Activated T-cell treated with anti-CD3 and anti-CD28 coated beads, Interleukin-2, amount 50 U/mL, for 1 hour (primary cell): ENCODE measurements around the gene ZBTB17.

Source experiments
- DNase-seq: peaks from one replicate; pipeline ENCODE4 v3.0.0-alpha.2; 2020

The ZBTB17 gene

DNA sequence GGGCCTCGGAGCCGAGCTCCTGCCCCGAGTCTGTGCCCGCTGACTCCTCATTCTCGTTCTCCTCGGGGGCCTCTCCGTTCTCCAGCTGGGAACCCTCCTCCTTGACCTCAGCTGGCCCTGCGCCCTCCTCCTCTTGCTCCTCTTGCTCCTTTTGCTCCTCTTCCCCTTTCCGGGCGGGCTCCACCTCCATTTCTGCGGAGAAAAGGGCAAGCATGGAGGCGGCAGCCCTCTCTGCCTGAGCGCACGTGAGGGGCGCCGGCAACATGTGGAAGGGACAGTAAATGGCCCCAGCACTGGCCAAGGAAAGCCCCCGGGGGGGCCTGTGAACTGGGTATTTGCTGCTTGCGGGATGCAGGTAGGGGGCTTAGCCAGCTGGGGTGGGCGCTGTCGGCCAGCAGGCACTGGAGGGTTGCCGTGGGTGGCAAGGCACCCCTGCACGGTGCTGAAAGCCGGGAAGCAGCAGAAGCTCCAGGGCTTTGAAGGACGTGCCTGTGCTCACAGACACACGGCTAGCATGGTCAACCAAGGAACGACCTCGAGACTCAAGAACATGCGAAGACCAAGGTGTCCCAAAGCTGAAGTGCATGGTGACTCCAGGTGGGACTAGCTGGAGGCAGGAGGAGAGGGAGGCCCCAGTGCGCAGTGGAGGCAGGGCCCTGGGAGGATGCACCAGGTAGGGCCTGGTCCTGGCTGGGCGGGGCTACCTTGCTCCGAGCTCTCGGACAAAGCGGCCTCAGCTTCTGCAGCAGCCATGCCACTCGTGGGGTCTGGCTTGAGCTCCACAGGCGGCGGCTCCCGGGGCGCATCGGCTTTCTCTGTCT is 30.7 kb downstream of the ZBTB17 start:
- DNase-seq, result no peak

DNA sequence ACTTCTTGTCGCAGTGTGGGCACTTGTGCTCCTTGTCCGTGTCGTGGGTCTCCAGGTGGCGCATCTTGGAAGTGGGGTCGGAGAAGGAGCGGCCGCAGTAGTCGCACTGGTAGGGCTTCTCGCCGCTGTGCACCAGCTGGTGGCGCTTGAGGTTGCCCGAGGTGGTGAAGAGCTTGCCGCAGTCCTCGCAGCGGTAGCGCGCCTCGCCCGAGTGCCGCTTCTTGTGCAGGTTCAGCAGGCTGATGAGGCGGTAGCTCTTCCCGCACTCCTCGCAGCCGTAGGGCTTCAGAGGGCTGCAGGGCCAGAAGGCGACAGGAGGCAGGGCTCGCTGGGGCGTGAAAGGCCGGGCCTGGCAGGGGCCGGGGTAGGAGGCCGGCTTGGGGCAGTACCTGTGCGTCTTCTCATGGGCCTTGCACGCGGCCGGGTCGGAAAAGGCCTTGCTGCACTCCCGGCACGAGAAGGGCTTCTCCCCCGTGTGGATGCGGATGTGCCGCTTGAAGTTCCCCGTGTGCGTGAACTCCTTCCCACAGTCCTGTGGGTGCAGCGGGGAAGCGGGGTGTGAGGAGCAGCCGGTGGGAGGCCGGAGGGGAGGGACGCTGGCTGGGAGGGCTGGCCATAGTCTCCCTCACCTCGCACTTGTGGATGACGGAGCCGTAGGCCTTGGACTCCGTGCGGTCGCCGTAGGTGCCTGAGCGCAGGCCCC is 31.4 kb downstream of the ZBTB17 start:
- no peak for DNase-seq

DNA sequence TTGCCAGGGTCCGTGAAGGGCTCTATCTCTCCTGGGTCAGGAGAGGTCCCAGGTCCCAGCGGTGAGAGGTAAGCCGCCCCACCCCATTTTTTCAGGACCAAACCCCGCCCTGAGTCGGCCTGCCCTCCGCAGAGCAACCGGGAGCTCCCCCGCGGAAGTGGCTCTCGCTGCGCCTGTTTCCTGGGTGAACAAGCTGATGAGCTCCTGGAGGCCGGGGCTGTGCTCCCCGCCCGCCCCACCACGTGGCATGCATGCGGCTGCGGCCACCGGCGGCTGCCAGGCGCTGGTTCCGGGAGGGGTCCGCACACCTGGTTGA is 32.0 kb downstream of the ZBTB17 start:
- no peak for DNase-seq

DNA sequence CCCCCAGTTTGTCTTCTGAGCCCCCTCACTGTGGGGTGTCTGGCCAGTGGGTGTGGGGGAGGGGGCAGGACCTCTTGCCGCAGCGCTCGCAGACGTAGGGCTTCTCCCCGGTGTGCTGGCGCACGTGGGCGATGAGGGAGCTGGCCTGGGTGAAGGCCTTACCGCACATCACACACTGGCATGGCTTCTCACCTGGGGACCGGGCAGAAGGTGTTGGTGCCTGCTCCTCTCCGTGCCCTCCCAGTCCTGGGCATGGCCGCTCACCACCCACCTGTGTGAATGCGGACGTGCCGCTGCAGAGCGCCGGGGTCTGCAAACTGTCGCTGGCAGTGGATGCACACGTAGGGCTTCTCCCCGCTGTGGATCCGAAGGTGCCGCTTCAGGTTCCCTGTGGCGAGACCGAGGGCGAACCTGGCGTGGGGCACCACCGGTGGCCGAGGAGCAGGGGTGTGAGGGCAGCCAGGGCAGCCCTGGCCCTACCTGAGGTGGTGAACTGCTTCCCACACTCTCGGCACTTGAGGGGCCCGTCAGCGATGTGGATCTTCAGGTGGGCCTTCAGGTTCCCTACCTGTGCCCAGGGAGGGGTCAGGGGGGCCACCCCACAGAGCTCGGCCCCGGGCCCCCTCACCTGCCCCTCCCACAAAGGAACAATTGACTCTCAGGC is 32.4 kb downstream of the ZBTB17 start:
- DNase-seq, result no peak

DNA sequence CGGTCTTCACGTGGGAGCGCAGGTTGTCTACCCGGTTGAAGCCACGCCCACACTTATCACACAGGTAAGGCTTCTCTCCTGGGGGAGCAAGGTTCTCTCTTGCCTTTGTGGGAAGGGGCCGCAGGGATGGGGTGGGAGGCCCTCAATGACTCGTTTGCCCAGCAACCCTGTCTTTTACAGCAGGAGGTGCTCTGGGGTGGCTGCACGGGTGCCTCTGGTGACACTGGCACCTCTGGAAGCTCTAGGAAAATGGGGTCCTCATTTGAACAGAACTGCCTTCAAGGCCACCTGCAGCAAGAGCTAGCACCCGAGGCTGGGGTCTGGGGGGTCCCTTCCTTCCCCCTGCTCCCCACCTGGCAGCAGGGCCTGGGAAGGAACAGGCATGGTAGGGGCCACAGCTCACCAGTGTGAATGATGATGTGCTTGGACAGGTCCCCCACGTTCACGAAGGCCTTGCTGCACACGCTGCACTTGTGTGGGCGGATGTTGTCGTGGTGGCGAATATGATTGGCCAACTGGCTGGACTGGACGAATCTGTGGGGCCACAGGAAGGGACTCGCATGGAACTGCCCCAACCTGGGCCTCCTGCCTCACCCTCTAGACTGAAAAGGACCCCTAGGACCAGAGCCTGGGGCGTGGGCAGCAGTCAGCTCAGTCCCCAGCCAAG is 33.1 kb downstream of the ZBTB17 start:
- no peak for DNase-seq

DNA sequence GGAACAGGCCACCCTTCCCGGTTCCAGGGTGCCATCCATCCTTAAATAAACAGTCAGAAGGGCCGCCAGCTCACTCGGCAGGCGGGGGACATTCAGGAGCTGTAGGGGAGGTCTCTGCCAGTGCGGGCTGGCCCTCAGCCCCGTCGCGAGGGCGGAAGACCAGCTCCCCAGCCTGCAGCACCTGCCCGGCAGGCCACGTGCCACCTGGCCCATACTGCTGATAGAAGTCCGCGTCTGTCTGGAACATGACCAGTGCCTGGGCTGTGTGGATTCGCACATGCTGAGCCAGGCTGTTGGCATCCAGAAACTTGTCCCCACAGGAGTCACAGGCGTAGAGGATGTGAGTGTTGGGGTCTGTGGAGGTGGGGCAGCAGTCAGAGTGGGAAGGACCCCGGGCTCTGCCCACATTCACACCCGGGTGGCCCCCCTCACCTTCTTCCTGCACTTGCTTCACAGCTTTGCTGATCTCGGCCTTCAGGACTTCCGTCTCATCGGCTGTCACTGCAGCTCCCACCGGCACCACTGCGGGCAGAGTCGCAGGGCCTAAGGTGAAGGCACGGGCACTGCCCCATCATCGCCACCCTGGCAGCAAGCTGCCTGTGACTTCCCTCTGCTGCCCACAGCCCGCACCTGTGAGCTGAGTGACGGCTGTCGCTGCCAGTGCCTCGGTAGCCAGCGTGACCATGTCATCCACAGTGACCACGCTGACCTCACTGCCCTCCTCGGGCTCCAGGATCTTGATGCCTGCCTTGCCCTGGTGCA is 33.8 kb downstream of the ZBTB17 start:
- no peak for DNase-seq

DNA sequence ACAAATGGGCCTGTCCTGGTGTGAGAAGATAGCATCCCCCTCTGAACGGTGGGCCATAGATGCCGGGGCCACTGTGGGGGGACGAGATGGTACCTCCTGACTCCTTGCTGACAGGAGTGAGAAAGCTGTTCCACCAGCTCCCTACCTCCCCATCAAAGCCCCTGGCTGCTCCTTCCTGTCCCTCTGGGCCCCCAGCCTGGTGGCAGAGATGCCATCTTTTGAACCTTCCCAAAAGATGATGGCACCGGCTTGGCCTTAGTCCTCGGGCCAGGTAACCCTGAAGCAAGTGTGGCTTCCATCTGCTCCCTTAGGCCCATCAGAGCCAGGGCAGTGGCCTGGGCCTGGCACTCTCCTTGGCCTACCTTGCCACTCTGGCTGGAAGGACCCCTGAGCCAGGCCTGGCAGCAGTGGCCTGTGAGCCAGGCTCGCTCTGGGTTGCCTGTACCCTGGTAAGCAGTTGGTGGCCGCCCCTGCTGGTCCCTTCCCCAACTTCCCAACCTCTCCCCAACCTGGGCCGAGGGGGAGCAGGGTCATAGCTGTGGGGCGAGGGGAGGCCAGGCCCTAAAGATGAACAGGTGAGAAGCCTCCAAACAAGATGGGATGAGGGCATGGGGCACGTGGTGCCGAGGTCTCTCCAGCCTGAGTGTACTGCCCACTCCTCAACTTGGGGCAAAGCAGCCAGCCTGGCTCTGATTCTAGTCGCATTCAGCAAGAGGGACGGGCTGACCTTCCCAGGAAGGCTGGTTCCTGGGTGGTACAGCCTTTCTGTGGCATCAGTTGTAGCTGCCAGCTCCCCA is 34.7 kb downstream of the ZBTB17 start:
- no peak for DNase-seq

DNA sequence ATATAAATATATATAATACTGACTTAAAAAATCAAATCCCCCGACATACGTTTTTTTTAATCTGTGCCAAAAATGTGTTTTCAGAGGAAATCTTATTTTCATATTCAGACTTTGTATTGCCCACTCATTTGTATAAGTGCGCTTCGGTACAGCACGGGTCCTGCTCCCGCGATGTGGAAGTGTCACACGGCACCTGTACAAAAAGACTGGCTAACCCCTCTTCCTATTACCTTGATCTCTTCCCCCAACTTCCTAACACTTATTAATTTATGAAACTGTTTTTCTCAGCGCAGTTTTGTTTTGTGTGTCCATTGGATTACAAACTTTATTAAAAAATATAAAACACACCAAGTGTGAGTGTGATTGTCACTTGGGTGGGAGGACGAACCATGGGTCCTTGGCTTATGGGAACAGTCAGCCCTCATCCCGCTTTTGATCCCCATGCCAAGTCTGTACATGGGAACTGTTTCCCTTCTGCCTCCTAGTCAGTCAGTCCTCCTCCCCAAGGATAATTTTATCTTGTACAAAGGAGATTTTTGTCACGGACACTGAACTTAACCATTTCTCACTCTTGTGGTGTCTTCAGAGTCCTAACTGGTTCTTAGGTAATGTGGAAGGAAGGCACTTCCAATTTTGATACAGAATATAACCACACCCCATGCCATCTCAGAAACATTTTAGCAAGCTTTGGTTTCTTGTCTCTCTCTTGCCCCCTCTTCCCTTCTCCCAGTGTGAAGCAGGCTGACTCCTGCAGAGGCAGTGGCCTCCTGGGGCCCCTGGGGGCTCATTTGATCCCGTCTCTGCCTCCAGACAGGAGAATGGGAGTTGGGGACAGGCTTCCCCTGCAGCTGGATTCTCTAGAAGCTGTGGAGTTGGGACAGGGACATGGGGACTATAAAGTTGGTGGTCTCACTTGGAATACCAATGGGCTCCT is 35.5 kb downstream of the ZBTB17 start:
- no peak for DNase-seq

DNA sequence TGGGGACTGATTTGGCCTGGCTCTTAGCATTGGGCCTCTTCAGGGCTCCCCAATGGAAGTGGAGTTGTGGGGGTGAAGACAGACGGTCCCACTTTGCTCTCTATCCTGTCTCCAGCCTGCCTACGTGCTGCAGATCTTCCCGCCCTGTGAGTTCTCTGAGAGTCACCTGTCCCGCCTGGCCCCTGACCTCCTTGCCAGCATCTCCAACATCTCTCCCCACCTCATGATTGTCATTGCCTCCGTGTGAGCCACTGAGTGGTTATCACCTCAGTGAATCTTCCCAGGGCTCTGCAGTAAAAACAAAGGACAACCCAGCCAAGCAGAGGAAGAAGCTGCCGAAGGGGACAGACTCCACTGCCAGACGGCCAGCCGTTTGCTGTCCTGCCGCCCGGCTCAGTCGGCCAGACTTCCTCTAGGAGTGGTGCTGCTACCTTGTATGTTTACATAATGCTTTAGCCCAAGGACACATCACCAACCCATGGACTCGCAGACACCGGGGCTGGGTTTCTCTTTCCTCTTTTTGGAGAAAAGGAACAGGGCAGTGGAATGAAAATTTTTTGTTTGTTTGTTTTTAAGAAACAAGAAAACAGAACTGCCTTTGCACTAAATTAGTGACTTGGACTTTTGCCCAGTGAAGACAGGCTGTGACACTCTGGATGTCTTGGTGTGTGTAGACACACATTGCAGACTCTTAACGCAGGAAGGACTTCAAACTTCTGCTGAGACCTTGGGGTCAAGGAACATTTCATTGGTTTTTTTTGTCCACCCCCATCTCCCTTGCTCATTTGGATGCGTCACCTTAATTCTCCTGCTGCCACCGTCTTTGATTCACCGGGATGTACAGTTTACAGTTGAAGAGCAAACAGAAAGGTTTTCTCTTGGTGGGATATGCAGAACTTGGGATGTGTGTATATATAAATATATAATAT is 36.5 kb downstream of the ZBTB17 start:
- DNase-seq, result no peak

DNA sequence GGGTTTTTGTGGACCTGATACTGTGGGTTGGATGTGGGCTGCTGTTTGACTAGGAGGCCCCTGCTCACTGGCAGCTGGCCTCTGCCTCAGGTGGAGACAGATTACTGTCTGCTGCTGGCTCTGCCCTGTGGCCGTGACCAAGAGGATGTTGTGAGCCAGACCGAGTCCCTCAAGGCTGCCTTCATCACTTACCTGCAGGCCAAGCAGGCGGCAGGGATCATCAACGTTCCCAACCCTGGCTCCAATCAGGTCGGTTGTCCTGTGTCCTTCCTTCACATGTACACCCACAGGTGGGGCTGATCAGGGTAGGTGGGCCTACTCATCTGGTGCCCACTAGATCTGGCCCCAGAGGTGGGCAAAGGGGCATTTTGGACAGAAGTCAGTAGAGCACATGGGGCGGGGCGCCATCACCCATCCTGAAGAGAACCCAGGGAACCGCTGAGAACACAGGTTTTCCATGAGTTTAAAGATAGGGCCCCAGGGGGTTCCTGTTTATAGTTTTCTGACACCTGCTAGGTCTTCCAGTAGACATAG is 37.2 kb downstream of the ZBTB17 start:
- DNase-seq, result no peak

DNA sequence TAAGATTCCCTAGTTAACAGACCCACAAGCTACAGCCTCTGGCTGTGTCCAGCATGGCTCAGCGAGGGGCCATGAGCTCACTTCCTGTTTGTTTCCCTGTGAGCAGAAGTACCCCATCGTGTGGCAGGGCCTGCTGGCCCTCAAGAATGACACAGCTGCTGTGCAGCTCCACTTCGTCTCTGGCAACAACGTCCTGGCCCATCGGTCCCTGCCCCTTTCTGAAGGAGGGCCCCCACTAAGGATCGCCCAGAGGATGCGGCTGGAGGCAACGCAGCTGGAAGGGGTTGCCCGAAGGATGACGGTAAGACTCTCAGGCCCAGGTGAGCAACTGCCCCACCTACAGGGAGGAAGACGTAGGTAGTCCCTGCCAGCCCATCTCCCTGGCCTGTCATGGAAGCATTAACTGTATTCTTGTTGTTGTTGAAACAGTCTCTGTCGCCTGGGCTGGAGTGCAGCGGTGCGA is 38.2 kb downstream of the ZBTB17 start:
- DNase-seq, result no peak

DNA sequence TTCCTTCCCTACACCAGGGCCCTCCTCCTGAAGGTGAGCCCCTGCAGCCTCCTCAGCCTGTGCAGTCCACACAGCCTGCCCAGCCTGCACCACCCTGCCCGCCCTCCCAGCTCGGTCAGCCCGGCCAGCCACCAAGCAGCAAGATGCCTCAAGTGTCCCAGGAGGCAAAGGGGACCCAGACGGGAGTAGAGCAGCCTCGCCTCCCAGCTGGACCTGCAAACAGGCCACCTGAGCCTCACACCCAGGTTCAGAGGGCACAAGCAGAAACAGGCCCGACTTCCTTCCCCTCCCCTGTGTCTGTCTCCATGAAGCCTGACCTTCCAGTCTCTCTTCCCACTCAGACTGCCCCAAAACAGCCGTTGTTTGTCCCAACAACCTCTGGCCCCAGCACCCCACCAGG is 38.8 kb downstream of the ZBTB17 start:
- DNase-seq, result no peak

DNA sequence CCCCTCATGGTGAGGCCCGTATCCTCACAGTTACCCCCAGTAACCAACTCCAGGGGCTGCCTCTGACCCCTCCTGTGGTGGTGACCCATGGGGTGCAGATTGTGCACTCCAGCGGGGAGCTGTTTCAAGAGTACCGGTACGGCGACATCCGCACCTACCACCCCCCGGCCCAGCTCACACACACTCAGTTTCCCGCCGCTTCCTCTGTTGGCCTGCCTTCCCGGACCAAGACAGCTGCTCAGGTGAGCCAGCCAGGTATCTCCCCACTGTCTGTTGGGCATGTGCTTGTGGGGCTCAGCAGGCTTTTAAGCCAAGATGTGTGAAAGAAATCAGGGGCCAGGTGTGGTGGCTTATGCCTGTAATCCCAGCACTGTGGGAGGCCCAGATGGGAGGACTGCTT is 39.9 kb downstream of the ZBTB17 start:
- no peak for DNase-seq

DNA sequence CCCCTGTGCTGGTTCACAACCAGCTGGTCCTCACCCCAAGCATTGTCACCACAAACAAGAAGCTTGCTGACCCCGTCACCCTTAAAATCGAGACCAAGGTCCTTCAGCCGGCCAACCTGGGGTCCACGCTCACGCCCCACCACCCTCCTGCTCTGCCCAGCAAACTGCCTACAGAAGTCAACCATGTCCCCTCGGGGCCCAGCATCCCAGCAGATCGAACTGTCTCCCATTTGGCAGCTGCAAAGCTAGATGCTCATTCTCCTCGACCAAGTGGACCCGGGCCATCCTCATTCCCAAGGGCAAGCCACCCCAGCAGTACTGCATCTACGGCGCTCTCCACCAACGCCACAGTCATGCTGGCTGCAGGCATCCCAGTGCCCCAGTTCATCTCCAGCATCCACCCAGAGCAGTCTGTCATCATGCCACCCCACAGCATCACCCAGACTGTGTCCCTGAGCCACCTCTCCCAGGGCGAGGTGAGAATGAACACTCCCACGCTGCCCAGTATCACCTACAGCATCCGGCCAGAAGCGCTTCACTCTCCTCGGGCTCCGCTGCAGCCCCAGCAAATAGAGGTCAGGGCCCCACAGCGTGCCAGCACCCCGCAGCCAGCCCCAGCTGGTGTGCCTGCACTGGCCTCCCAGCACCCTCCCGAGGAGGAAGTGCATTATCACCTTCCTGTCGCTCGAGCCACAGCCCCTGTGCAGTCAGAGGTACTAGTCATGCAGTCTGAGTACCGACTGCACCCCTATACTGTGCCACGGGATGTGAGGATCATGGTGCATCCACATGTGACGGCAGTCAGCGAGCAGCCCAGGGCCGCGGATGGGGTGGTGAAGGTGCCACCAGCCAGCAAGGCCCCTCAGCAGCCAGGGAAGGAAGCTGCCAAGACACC is 40.6 kb downstream of the ZBTB17 start:
- no peak for DNase-seq

DNA sequence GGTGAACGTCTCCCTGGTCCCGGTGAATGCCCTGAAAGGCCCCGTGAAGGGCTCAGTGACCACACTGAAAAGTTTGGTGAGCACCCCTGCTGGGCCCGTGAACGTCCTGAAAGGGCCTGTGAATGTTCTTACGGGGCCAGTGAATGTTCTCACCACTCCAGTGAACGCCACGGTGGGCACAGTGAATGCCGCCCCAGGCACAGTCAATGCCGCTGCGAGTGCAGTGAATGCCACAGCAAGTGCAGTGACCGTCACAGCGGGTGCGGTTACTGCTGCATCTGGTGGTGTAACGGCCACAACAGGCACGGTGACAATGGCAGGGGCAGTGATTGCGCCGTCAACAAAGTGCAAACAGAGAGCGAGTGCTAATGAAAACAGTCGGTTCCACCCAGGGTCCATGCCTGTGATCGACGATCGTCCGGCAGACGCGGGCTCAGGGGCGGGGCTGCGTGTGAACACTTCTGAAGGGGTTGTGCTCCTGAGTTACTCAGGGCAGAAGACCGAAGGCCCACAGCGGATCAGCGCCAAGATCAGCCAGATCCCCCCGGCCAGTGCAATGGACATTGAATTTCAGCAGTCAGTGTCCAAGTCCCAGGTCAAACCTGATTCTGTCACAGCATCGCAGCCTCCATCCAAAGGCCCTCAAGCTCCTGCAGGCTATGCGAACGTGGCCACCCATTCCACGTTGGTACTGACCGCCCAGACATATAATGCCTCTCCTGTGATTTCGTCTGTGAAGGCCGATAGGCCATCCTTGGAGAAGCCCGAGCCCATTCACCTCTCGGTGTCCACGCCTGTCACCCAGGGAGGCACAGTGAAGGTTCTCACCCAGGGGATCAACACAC is 41.5 kb downstream of the ZBTB17 start:
- DNase-seq, result no peak

DNA sequence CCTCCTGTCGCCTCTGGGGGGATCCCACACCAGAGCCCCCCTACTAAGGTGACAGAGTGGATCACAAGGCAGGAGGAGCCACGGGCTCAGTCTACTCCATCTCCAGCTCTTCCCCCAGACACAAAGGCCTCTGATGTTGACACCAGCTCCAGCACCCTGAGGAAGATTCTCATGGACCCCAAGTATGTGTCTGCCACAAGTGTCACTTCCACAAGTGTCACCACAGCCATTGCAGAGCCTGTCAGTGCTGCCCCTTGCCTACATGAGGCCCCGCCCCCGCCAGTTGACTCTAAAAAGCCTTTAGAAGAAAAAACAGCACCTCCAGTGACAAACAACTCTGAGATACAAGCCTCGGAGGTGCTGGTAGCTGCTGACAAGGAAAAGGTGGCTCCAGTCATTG is 42.2 kb downstream of the ZBTB17 start:
- DNase-seq, result no peak

DNA sequence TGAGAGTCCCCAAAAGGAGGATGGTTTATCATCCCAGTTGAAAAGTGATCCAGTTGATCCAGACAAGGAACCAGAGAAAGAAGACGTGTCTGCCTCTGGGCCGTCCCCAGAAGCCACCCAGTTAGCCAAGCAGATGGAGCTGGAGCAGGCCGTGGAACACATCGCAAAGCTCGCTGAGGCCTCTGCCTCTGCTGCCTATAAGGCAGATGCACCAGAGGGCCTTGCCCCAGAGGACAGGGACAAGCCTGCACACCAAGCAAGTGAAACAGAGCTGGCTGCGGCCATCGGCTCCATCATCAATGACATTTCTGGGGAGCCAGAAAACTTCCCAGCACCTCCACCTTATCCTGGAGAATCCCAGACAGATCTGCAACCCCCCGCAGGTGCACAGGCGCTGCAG is 43.3 kb downstream of the ZBTB17 start:
- no peak for DNase-seq
